MM.1S (cell line): ENCODE measurements around the gene ABCB7.
"Not testable (repeated sequence)": the region's sequence is repeated elsewhere in the genome, so short reads cannot be mapped to it uniquely, and the experiment has no call there.

Source experiments
- DNase-seq: peaks from one replicate; pipeline ENCODE4 v3.0.0-alpha.2; 2015
- H2AFZ ChIP-seq: fragments of 300-600 bp; sonication (generic); 2 replicates; pipeline ENCODE4 v1.6.0; 2016; ENCODE audit warnings: antibody characterized with exemption, low read length
- H3F3A ChIP-seq: fragments of 300-600 bp; sonication (generic); 2 replicates; pipeline ENCODE4 v1.6.1; 2016; ENCODE audit warnings: mild to moderate bottlenecking, antibody characterized with exemption, low read length, moderate library complexity, mixed read lengths; ENCODE audit not compliant: insufficient read depth
- H3K27ac ChIP-seq: fragments of 300-600 bp; sonication (generic); 2 replicates; pipeline ENCODE4 v1.5.1; 2016; ENCODE audit warnings: mild to moderate bottlenecking, low read length
- H3K27me3 ChIP-seq: fragments of 300-600 bp; sonication (generic); replicated peaks from 2 replicates; pipeline ENCODE4 v1.6.0; 2016; ENCODE audit warnings: low read length; ENCODE audit not compliant: insufficient read depth
- H3K36me3 ChIP-seq: fragments of 300-600 bp; sonication (generic); replicated peaks from 2 replicates; pipeline ENCODE4 v1.6.1; 2016; ENCODE audit warnings: mild to moderate bottlenecking, low read length, mixed read lengths; ENCODE audit not compliant: insufficient read depth
- H3K4me1 ChIP-seq: fragments of 300-600 bp; sonication (generic); 2 replicates; pipeline ENCODE4 v1.6.1; 2016; ENCODE audit warnings: low read length, mixed read lengths
- H3K4me2 ChIP-seq: fragments of 300-600 bp; sonication (generic); 2 replicates; pipeline ENCODE4 v1.6.0; 2016; ENCODE audit warnings: low read depth, low read length
- H3K4me3 ChIP-seq: fragments of 300-600 bp; sonication (generic); 2 replicates; pipeline ENCODE4 v1.5.1; 2016; ENCODE audit warnings: low read length, mixed read lengths
- H3K79me2 ChIP-seq: fragments of 300-600 bp; sonication (generic); 2 replicates; pipeline ENCODE4 v1.6.1; 2016; ENCODE audit warnings: mixed run types, low read length, mixed read lengths
- H3K9ac ChIP-seq: fragments of 300-600 bp; sonication (generic); 2 replicates; pipeline ENCODE4 v1.6.1; 2016; ENCODE audit warnings: low read length, mixed read lengths
- H3K9me2 ChIP-seq: fragments of 300-600 bp; sonication (generic); replicated peaks from 2 replicates; pipeline ENCODE4 v1.6.1; 2016; ENCODE audit warnings: mild to moderate bottlenecking, low read length, mixed read lengths; ENCODE audit not compliant: insufficient read depth
- H3K9me3 ChIP-seq: fragments of 300-600 bp; sonication (generic); replicated peaks from 2 replicates; pipeline ENCODE4 v1.6.1; 2016; ENCODE audit warnings: mild to moderate bottlenecking, low read length, mixed read lengths; ENCODE audit not compliant: insufficient read depth
- H4K20me1 ChIP-seq: fragments of 300-600 bp; sonication (generic); 2 replicates; pipeline ENCODE4 v1.6.1; 2016; ENCODE audit warnings: mild to moderate bottlenecking, low read length, moderate library complexity, mixed read lengths; ENCODE audit not compliant: insufficient read depth
- EZH2 ChIP-seq: fragments of 300-600 bp; sonication (generic); optimal IDR thresholded peaks from 2 replicates; pipeline ENCODE3; 2017; ENCODE audit warnings: low read depth, mild to moderate bottlenecking, antibody characterized with exemption, low read length, mixed read lengths
- EZH2phosphoT487 ChIP-seq: fragments of 300-600 bp; sonication (generic); IDR thresholded peaks from 2 replicates; pipeline ENCODE4 v1.6.1; 2018; ENCODE audit warnings: antibody characterized with exemption, low read length
- TF ChIP-seq, protein P1 (sequence below): fragments of 300-600 bp; sonication (generic); IDR thresholded peaks from 2 replicates; pipeline ENCODE4 v1.5.1; 2016; ENCODE audit warnings: antibody characterized with exemption, low read length, mixed read lengths

The ABCB7 gene

DNA sequence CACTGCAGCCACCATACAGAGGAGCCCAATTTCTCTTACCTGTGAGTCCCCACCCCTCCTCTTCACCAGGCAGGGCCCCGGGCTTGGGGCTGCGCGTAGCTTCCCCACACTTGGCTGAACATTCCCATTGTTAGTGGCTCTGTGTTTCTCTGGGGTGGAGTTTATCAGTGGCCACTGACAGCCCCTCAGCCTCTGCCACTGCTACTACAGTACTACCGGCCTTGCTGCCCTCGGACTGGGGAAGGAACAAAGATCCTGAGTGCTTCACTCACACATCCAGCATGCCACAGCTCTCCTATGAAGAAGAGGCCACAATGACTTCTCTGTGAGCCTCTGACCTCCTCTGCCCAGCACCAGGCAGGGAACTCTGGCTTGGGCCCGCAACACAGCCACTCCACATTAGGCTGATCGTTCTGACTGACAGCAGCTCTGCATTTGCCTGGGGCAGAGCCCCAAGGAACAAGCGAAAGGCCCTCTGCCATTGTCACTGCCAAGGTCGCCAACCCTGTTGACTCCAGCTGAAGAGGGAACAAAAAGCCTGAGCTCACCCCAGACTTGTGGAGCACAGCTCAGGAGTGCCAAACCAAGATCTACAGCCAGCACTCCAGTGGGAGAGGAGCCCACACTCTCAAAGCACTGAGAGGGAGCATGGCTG lies 24.0 kb downstream of the ABCB7 start:
- Histone ChIP-seq H3K9me3 (no peaks in the 10 kb centered on the region), H3K4me1 (no peaks in the 10 kb centered on the region), H3F3A (no peaks in the 10 kb centered on the region), H3K79me2 (peaks cover 47% of the 10 kb centered on the region), H3K4me2 (no peak overlapping the region), H3K9ac (no peak overlapping the region), H3K36me3 (no peaks in the 10 kb centered on the region), H4K20me1 (no peaks in the 10 kb centered on the region), H3K9me2 (no peaks in the 10 kb centered on the region), H2AFZ (no peak overlapping the region), H3K4me3 (no peak overlapping the region), H3K27ac (no peak overlapping the region), H3K27me3 (no peaks in the 10 kb centered on the region)
- TF ChIP-seq, protein P1, sequence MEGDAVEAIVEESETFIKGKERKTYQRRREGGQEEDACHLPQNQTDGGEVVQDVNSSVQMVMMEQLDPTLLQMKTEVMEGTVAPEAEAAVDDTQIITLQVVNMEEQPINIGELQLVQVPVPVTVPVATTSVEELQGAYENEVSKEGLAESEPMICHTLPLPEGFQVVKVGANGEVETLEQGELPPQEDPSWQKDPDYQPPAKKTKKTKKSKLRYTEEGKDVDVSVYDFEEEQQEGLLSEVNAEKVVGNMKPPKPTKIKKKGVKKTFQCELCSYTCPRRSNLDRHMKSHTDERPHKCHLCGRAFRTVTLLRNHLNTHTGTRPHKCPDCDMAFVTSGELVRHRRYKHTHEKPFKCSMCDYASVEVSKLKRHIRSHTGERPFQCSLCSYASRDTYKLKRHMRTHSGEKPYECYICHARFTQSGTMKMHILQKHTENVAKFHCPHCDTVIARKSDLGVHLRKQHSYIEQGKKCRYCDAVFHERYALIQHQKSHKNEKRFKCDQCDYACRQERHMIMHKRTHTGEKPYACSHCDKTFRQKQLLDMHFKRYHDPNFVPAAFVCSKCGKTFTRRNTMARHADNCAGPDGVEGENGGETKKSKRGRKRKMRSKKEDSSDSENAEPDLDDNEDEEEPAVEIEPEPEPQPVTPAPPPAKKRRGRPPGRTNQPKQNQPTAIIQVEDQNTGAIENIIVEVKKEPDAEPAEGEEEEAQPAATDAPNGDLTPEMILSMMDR, result no peak
- TF ChIP-seq EZH2phosphoT487 (no peak), EZH2 (no peak)
- no peak for DNase-seq

DNA sequence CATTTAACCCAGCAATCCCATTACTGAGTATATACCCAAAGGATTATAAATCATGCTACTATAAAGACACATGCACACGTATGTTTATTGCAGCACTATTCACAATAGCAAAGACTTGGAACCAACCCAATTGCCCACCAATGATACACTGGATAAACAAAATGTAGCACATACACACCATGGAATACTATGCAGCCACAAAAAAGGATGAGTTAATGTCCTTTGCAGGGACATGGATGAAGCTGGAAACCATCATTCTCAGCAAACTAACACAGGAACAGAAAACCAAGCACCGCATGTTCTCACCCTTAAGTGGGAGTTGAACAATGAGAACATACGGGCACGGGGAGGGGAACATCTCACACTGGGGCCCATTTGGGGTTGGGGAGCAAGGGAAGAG lies 27.0 kb downstream of the ABCB7 start:
- H3K4me3 ChIP-seq, H4K20me1 ChIP-seq, H3F3A ChIP-seq, H3K27ac ChIP-seq, DNase-seq, H3K9me3 ChIP-seq, H3K27me3 ChIP-seq, H3K36me3 ChIP-seq, H3K9ac ChIP-seq, H3K4me2 ChIP-seq, H3K9me2 ChIP-seq, H3K4me1 ChIP-seq, H2AFZ ChIP-seq: not testable (repeated sequence)
- peaks cover 18% of the 10 kb centered on the region for H3K79me2 ChIP-seq

DNA sequence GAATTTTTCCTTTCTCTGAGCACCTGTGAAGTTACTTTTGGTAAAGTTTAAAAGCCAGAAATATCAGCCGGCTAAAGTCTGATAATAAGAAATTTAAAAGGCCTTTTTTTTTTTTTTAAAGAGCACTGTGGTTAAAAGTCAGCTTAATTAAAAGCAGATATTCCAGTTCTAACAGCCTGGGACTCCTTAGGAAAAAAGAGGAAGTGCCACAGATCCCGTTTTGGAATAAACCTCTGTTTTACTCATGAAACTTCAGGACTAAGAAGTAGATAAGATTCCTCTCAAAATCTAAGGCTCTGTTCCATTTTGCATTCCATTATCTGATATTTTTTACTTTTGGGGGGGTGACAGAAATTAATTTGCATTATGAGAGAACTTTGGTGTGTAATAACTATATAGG lies 37.8 kb downstream of the ABCB7 start:
- no peaks in the 10 kb centered on the region for H3K79me2 ChIP-seq
- no peak for DNase-seq
- H3K9me2 ChIP-seq, result no peaks in the 10 kb centered on the region
- no peak overlapping the region for H3K4me2 ChIP-seq
- no peak overlapping the region for H3K9ac ChIP-seq
- TF ChIP-seq EZH2, result no peak
- TF ChIP-seq, protein P1, result no peak
- no peak for TF ChIP-seq EZH2phosphoT487
- no peaks in the 10 kb centered on the region for H3K4me1 ChIP-seq
- H3F3A ChIP-seq, result no peaks in the 10 kb centered on the region
- H4K20me1 ChIP-seq, result no peaks in the 10 kb centered on the region
- no peaks in the 10 kb centered on the region for H3K27me3 ChIP-seq
- no peak overlapping the region for H2AFZ ChIP-seq
- H3K36me3 ChIP-seq, result no peaks in the 10 kb centered on the region
- no peaks in the 10 kb centered on the region for H3K9me3 ChIP-seq
- no peak overlapping the region for H3K27ac ChIP-seq
- H3K4me3 ChIP-seq, result no peak overlapping the region

DNA sequence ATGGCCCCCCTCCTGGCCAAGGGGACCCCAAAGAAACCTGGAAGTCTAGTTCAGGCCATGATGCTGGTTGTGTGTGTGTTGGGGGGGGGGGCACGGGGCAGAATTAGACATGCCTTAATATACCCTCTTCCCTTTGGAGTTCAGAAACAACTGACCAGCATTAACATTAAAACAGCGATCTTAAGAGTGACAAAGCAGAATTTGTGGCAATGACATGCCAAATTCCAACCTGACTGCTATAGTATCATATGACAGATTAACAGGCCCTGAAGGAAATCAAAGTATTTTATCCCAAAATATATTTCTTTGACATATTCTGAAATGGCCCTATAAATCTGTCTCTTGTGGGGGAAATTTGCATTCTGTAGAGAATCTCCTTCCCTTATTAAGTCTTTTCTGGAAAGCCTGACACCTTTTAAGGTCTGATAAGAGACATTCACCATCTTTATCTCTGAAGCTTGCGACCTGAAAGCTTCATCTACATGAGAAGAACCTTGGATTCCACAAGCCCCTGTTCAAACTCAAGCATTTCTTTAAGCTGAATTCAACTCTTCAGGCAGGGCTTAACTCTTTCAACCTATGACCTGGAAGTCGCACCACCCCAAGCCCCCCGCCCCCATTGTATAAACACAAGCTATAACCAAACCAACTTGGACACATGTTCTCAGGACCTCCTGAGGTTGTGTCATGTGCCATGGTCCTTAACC lies 40.2 kb downstream of the ABCB7 start:
- Histone ChIP-seq H3K4me1 (no peaks in the 10 kb centered on the region), H3K4me3 (no peak overlapping the region), H3K27ac (no peak overlapping the region), H4K20me1 (no peaks in the 10 kb centered on the region), H3K4me2 (no peak overlapping the region), H2AFZ (no peak overlapping the region), H3K27me3 (no peaks in the 10 kb centered on the region), H3K36me3 (no peaks in the 10 kb centered on the region), H3F3A (no peaks in the 10 kb centered on the region), H3K9ac (no peak overlapping the region), H3K9me3 (no peaks in the 10 kb centered on the region), H3K9me2 (no peaks in the 10 kb centered on the region), H3K79me2 (no peaks in the 10 kb centered on the region)
- TF ChIP-seq EZH2phosphoT487 (no peak), EZH2 (no peak)
- TF ChIP-seq, protein P1, result no peak
- DNase-seq, result no peak
